ENCODE measurements around the gene PPP2R3A.
"Not testable (repeated sequence)": the region's sequence is repeated elsewhere in the genome, so short reads cannot be mapped to it uniquely, and the experiment has no call there.

Gene PPP2R3A

GRCh38 chr3:136152176-136152843 lies 186.8 kb downstream of the PPP2R3A start:
- TF ChIP-seq, protein P1, sequence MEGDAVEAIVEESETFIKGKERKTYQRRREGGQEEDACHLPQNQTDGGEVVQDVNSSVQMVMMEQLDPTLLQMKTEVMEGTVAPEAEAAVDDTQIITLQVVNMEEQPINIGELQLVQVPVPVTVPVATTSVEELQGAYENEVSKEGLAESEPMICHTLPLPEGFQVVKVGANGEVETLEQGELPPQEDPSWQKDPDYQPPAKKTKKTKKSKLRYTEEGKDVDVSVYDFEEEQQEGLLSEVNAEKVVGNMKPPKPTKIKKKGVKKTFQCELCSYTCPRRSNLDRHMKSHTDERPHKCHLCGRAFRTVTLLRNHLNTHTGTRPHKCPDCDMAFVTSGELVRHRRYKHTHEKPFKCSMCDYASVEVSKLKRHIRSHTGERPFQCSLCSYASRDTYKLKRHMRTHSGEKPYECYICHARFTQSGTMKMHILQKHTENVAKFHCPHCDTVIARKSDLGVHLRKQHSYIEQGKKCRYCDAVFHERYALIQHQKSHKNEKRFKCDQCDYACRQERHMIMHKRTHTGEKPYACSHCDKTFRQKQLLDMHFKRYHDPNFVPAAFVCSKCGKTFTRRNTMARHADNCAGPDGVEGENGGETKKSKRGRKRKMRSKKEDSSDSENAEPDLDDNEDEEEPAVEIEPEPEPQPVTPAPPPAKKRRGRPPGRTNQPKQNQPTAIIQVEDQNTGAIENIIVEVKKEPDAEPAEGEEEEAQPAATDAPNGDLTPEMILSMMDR (IDR thresholded peaks at IDR 0.05) = no peak
- H3K27ac ChIP-seq = peak overlapping the region; percentile 56

DNA sequence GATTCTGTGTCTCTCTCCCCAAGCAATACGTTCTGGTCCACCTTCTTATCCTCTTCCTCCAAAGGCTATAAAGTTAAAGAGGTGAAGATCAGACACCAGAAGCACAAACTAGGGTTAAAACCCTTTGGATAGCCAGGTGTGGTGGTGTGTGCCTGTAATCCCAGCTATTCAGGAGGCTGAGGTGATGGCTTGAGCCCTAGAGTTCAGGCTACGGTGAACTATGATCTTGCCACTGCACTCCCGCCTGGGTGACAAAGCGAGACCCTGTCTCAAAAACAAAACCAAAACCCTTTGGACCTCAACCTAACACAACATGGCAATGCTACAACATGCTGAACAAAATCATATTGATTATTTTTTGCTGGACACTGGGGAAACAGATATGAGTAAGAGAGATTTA lies 187.4 kb downstream of the PPP2R3A start:
- no peaks in the 10 kb centered on the region for H3K9me3 ChIP-seq
- peak overlapping the region; percentile 56 for H3K27ac ChIP-seq
- TF ChIP-seq, protein P1 (IDR thresholded peaks at IDR 0.05) = no peak
- peaks cover 28% of the 10 kb centered on the region for H3K36me3 ChIP-seq
- no peaks in the 10 kb centered on the region for H3K27me3 ChIP-seq
- peaks cover 12 to 23% of the 10 kb centered on the region in 2 experiments for H3K4me1 ChIP-seq (ENCODE audit: control insufficient read depth in 1 of 2, insufficient read depth in 1 of 2, low read depth in 1 of 2, low read length in 1 of 2)
- H3K4me3 ChIP-seq (ENCODE audit: low read depth in 1 of 2, low read length in 1 of 2) = no peak overlapping the region

More at GRCh38 chr3:136152176-136152843, 186.8 kb downstream of the PPP2R3A start:
- H3K27me3 ChIP-seq = no peaks in the 10 kb centered on the region
- no peak overlapping the region for H3K4me3 ChIP-seq (ENCODE audit: low read depth in 1 of 2, low read length in 1 of 2)
- H3K9me3 ChIP-seq = no peaks in the 10 kb centered on the region
- H3K4me1 ChIP-seq (ENCODE audit: control insufficient read depth in 1 of 2, insufficient read depth in 1 of 2, low read depth in 1 of 2, low read length in 1 of 2) = peaks cover 12 to 23% of the 10 kb centered on the region in 2 experiments
- peaks cover 28% of the 10 kb centered on the region for H3K36me3 ChIP-seq

GRCh38 chr3:136161516-136161915 lies 196.0 kb downstream of the PPP2R3A start:
- TF ChIP-seq, protein P1 (IDR thresholded peaks at IDR 0.05) = no peak

DNA sequence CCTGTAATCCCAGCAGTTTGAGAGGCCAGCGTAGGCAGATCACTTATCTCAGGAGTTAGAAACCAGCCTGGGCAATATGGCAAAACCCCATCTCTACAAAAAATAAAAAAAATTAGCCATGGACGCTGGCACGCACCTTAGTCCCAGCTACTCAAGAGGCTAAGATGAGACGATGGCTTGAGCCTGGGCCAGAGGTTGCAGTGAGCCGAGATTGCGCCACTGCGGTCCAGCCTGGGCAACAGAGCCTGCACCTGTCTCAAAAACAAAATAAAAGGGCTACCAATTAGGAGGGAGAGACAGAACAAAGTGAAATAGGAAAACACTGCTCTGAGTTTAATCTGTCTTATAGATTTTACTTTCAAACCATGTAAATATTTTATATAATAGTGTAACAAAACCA lies 196.8 kb downstream of the PPP2R3A start:
- Histone ChIP-seq H3K27me3 (no peaks in the 10 kb centered on the region), H3K27ac (no peak overlapping the region), H3K4me1 (ENCODE audit: control insufficient read depth in 1 of 2, insufficient read depth in 1 of 2, low read depth in 1 of 2, low read length in 1 of 2) (peaks cover 11 to 23% of the 10 kb centered on the region in 2 experiments), H3K36me3 (no peaks in the 10 kb centered on the region), H3K4me3 (ENCODE audit: low read depth in 1 of 2, low read length in 1 of 2) (no peak overlapping the region), H3K9me3 (no peaks in the 10 kb centered on the region)
- TF ChIP-seq, protein P1 (IDR thresholded peaks at IDR 0.05) = no peak

More at GRCh38 chr3:136161516-136161915, 196.0 kb downstream of the PPP2R3A start:
- H3K36me3 ChIP-seq = no peaks in the 10 kb centered on the region
- H3K4me3 ChIP-seq (ENCODE audit: low read depth in 1 of 2, low read length in 1 of 2) = no peak overlapping the region
- H3K27ac ChIP-seq = no peak overlapping the region
- no peaks in the 10 kb centered on the region for H3K9me3 ChIP-seq
- no peaks in the 10 kb centered on the region for H3K27me3 ChIP-seq
- H3K4me1 ChIP-seq (ENCODE audit: control insufficient read depth in 1 of 2, insufficient read depth in 1 of 2, low read depth in 1 of 2, low read length in 1 of 2) = peaks cover 11 to 24% of the 10 kb centered on the region in 2 experiments

- not testable (repeated sequence) for H3K4me3 ChIP-seq (ENCODE audit: low read depth in 1 of 2, low read length in 1 of 2); H3K9me3 ChIP-seq; H3K36me3 ChIP-seq; H3K27me3 ChIP-seq
- Histone ChIP-seq H3K4me1 (ENCODE audit: control insufficient read depth in 1 of 2, insufficient read depth in 1 of 2, low read depth in 1 of 2, low read length in 1 of 2) (peaks cover 11 to 23% of the 10 kb centered on the region in 2 experiments), H3K27ac (peak overlapping the region; percentile 69)
These were observed 198.1 kb downstream of the PPP2R3A start for GRCh38 chr3:136163607-136164006.

- no peaks in the 10 kb centered on the region for H3K27me3 ChIP-seq
- peaks cover 22 to 34% of the 10 kb centered on the region in 2 experiments for H3K4me1 ChIP-seq (ENCODE audit: control insufficient read depth in 1 of 2, insufficient read depth in 1 of 2, low read depth in 1 of 2, low read length in 1 of 2)
- TF ChIP-seq, protein P1 (IDR thresholded peaks at IDR 0.05) = no peak
- no peaks in the 10 kb centered on the region for H3K9me3 ChIP-seq
- H3K27ac ChIP-seq = no peak overlapping the region
- H3K36me3 ChIP-seq = no peaks in the 10 kb centered on the region
- no peak overlapping the region for H3K4me3 ChIP-seq (ENCODE audit: low read depth in 1 of 2, low read length in 1 of 2)
These were observed 201.0 kb downstream of the PPP2R3A start for GRCh38 chr3:136166507-136166906.

DNA sequence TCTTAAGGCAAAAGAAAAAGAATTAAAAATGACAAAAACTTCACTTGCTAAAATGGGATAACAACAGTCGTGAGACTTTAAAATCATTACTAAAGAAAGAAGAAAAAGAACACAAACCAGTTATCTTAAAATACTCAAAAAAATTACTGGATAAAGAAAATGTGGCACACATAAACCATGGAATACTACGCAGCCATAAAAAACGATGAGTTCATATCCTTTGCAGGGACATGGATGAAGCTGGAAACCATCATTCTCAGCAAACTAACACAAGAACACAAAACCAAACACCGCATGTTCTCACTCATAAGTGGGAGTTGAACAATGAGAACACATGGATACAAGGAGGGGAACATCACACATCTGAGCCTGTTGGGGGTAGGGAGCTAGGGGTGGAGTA lies 202.7 kb downstream of the PPP2R3A start:
- not testable (repeated sequence) for H3K27me3 ChIP-seq; H3K36me3 ChIP-seq; H3K9me3 ChIP-seq; H3K27ac ChIP-seq; H3K4me3 ChIP-seq (ENCODE audit: low read depth in 1 of 2, low read length in 1 of 2)
- peaks cover 29 to 44% of the 10 kb centered on the region in 2 experiments for H3K4me1 ChIP-seq (ENCODE audit: control insufficient read depth in 1 of 2, insufficient read depth in 1 of 2, low read depth in 1 of 2, low read length in 1 of 2)
